Activated CD4-positive, alpha-beta T cell treated with anti-CD3 and anti-CD28 coated beads for 24 hours (primary cell): Measurements from ENCODE around the gene DHRS7.
A peak's percentile ranks its signal among the peaks of the same experiment; 100 is the strongest.

Experiments
- DNase-seq, 2 donors: peaks; one replicate each; pipeline ENCODE4 v3.0.0-alpha.2; 2020; ENCODE audit warnings: low read depth in 2 of 2

The DHRS7 gene, protein sequence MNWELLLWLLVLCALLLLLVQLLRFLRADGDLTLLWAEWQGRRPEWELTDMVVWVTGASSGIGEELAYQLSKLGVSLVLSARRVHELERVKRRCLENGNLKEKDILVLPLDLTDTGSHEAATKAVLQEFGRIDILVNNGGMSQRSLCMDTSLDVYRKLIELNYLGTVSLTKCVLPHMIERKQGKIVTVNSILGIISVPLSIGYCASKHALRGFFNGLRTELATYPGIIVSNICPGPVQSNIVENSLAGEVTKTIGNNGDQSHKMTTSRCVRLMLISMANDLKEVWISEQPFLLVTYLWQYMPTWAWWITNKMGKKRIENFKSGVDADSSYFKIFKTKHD

DNA sequence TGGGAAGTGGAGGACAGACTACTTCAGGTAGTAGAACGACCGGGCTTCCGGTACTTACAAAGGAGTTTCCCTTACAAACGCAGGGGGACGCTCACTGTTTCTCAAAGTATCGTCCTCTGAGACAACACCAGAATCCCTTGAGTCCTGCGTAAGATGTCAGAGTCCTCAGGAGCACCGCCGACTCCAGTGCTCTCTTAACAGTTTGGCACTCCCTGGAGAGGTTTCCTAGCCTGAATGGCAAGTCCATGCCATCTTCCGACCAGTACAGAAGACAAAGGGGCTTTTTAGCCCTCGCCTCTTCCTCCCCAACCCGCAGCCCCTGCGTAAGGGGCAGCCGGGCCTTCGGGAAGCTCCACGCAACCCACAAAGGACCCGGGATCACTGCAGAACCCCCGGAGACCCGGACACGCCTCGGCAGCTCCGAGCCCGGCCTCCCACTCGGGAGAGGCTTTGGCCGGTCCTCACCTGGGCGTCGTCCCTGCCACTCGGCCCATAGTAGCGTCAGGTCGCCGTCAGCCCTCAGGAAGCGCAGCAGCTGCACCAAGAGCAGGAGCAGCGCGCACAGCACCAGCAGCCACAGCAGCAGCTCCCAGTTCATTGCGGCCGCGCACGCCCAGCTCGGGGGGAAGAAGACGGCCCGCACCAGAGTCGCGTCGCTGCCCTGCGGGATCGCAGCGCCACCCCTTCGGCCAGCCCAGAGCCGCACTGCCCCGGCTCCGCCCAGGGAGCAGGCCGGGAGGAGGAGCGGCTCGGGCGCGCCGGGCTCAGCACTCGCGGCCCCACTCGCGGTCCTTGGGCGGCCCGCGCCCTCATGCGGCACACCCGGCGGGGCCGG, at the start of gene DHRS7:
DHRS7 (minus strand) TSS at position 687 of the 835 bp plus-strand sequence; CDS start at position 598, 89 bp downstream.
- DNase-seq: peak; percentile 28 to 51

- no peak for DNase-seq
Measured at GRCh38 chr14:60214415-60215126, 49.4 kb upstream of the DHRS7 start.

DNA sequence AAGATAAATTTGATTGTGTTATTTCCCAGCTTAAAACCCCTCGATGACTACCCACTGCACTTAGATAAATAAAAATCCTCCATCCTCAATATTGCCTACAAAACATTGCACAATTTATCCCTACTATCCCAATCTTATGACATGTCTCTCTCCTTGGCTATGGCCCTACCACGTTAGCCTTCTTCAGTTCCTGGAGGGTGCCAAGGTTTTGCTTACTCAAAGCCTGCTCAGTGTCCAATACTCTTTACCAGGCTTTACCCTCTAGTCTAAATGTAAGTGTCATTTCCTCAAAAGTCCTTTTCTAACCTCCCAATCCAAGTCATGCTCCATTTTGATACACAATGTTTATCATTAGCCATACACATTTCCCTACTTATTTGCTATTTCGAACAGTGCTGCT, 48.8 kb upstream of the DHRS7 start:
- no peak for DNase-seq

DNA sequence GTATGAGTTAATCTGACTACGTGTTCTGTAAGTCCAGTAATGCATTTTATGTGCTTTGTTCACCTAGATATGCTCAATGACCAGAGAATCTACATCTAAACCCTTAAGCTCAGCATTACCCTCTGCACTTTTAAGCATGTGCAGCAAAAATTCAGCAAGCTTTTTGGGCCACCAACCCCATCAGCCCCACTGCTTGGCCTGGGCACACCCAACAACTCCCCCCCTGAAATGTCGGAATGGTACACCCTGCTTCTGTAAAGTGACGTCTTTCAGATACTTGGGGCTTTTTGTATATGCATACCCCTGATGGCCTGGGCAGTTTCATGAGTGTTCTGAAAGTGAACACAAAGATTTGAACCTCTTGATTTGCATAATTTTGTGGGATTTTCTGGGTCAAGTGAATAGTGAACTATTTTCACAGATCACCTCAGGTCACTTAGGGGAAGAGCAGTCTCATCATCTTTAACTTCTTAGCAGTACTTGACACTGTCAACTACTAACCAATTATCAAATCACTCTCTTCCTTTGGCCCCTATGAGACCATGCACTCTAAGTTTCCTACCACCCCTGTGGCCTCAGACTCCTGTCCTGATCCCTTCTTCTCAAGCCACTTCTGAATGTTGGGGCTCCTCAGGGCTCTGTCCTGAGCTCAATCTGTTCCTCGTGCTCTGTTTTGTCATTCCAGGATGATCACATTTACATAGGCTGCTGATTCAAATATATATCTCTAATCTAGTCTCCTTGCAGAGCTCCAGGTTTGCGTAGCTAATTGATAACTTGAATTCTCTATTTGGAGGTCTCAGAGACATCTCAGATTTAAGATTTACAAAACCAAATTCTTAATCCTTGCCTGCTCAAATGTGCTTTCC, 47.5 kb upstream of the DHRS7 start:
- DNase-seq: no peak

GRCh38 chr14:60211153-60211552, 46.0 kb upstream of the DHRS7 start:
- DNase-seq: no peak

DNA sequence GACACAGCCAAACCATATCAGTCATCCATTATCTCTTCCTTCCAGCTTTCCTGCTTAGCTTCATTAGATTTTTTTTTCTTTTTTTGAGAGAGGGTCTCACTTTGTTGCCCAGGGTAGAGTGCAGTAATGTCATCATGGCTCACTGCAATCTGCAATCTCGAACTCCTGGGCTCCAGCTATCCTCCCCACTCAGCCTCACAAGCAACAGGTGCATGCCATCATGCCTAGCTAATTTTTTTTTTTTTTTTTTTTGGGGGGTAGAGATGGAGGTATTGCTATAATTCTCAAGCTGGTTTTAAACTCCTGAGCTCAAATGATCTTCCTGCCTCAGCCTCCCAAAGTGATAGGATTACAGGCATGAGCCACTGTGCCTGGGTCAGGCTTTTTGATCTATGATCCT, 45.5 kb upstream of the DHRS7 start:
- DNase-seq: no peak

- no peak for DNase-seq
Measured at GRCh38 chr14:60206837-60207533, 41.8 kb upstream of the DHRS7 start.

DNA sequence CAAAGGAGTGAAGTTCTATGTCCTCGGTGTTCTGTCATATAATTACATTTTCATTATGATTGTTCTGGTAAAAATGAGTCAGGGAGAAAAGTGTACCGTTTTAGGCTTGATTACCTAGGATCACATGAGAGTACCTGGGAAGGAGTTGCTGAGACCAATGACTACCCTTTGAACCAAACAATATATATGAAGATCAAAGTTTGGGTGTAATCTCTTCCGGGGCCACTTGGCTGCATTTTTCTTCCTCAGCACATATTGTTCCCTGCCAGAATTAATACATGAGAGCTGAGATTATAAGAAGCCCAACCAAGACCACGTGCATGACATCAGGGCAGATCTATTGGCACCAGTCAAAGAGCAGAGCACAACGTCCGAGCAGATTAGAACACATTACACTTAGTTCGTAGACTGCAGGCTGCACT, 41.1 kb upstream of the DHRS7 start:
- no peak for DNase-seq

DNA sequence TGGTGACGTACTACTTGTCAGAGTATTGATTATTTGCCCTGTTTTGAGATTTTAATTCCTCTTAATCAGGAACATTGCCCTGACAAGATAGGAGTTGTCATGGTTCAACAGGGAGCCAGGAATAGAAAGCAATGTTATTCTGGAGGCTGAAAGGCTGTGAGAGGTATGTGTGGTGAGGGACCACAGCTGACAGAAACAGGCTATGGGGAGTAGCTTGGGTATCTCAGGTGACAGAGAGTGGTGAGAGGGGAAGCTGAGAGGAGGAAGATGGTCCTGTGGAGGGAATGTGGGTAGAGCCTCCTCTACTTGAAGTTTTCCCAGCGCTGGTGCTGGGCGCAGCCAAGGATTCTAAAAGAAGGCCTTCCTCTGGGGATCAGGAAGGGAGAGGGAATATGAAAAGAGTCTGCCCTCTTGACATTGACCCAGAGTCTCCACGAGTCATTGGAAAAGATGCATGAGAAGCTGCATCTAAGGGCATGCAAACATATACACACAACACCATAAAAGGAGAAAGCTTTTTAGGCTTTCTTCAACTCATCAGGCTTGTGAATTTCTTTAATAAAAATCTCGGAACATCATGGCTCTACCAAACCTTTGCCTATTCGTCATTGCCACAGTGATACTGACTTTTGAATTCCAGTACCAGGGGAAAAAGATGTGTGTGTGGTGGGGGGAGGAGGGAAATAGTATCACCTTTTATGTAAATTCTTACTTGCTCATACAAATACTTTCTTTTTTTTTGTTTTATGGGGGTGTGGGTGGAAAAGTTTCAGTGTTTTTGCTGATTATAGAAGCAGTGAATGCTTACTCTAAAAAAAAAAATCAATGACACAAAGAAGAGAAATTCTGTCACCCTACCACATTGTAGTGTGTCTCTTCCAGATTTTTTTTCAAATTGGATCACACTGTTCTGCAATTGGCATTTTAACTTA, 39.9 kb upstream of the DHRS7 start:
- DNase-seq: no peak

DNA sequence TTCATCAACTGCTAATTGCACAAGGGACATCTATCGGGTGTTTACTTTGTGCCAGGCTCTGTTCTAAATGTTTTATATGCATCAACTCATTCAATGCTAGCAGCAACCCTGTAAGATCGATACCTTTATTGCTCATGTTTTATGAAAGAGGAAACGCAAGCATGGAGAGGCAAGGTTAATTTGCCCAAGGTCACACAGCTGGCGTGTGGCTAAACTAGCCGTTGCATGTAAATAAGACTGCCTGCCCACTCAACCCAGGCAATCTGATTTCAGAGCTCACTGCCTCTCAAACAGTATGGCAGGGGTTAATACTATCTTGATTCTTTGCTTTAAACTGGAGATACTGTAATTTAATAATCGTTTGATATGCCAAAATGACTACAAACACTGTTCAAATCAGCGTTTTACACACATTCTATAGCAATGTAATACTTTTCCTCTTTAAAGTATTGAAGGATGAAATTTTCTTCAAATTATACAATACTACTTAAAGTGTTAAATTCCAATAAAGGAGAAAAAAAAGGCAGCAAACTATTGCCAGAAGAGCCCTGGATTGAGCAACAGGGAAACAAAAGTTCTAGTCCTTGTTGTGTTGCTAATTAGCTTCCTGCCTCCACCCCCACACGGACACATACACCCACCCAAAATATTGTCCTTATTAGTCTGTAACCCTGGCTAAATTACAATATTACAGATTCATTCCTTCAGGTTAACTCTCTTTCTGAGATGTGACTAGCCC, 39.1 kb upstream of the DHRS7 start:
- no peak for DNase-seq

DNA sequence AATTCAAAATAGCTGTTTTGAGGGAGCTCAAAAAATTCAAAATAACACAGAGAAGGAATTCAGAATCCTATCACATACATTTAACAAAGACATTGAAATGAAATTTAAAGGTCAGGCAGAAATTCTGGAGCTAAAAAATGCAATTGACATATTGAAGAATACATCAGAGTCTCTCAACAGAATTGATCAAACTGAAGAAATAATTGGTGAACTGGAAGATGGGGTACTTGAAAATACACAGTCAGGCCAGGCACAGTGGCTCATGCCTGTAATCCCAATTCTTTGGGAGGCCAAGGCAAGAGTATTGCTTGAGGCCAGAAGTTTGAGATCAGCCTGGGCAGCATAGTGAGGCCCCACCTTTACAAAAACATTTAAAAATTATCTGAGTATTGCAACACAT, 34.1 kb upstream of the DHRS7 start:
- no peak for DNase-seq

DNA sequence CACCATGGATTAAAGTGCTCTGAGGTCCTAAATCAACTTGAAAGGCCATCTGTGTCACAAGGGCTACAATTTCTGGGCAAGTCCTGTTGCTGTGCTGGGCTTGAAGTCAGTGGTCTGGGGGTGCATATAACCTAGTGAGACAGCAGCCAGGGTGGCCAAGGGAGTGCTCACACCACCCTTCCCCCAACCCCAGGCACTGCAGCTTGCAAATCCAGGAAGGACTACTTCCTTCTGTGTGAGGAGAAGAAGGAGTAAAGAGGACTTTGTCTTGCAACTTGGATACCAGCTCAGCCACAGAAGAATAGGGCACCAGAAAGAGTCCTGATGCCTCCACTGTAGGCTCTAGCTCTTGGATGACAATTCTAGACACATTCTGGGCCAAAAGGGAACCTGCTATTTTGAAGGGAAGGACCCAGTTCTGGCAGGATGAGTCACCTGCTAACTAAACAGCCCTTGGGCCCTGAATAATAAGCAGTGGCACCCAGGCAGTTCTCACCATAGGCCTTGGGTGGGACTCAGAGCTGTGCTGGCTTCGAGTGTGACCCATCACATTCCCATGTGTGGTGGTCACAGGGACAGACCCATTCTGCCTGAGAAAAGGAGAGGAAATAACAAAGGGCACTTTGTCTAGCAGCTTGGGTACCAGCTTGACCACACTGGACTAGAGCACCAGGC, 32.6 kb upstream of the DHRS7 start:
- DNase-seq: no peak

DNA sequence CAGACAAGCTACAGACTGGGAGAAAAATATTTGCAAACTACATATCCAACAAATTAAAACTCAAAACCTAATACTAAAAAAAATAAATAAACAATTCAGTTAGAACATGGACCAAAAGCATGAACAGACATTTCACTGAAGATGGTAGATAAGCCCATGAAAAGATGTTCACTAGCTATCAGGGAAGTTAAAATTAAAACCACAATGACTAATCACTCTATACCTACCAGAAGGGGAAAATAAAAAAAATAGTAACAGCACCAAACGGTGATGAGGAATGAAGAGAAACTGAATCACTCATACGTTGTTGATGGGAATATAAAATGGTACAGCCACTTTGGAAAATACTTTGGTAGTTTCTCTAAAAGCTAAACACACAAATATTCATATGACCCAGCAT, 31.1 kb upstream of the DHRS7 start:
- DNase-seq: no peak

DNA sequence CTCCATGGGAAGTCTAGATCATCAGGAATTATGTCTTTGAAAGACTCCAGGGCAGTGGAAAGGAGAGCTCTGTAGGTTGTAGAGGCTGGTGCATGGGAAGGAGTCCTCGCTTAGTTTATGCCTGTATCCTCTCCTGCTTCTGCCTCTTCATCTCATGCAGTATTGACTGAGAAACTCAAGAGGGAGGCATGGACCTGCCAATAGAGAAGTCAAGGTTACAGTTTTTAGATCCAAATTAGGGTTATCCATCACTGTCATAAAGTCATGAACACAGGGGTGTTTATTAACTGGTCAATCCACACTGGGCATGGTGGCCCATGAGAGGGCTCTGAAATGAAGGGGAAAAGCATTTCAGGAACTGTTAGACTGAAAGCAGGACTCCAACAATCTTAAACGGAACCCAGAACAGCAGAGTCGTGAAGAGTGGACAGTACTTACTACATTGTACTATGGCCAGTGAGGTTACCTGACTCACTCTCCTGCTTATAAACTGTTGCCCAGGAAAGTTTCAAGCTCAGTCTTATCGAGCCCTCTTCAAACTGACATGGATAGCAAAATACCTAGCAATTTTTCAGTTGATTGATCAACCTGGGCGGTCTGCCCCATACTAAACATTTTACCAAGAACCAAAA, 30.1 kb upstream of the DHRS7 start:
- no peak for DNase-seq

- DNase-seq: no peak
Measured at GRCh38 chr14:60189923-60190840, 25.0 kb upstream of the DHRS7 start.

DNA sequence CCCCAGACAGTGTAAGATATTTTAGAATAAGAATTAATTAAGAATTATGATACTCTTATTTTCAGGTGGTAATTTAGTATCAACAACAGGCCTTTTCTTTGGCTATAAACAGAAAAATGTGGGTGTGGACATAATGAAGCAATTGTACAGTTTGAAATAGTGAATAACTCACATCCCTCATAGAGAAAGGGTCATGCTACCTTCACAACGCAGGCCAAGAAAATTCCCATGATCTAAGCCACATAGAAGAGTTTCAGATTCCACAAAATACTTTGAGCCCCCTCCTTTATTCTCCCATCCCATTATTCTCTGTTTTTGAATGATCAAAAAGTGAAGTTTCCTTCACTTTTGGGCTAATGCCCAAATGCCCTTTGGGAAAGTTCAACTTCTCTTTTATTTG, 23.5 kb upstream of the DHRS7 start:
- no peak for DNase-seq

DNA sequence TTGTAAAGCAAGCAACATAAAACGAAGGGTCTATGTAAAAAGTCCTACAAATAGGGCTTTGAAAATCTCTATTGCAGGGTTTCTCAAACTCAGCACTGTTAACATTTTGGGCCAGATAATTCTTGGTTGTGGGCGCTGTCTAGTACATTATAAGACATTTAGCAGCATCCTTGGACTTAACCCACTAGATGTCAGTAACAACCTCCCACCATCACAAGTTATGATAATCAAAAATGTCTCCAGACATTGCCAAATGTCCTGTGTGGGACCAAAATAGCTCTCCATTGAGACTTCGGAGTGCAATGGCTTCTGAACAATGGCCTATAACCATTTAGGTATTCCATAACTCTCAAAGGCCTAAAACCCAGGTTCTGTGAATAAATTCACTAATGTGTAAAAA, 22.9 kb upstream of the DHRS7 start:
- DNase-seq: no peak
